Effector CD4-positive, alpha-beta T cell (primary cell): ENCODE results near the gene EXOC4.
"Not testable (repeated sequence)": the region's sequence is repeated elsewhere in the genome, so short reads cannot be mapped to it uniquely, and the experiment has no call there.

Experiments
- DNase-seq: peaks from one replicate; pipeline ENCODE4 v3.0.0-alpha.2; 2020

Gene EXOC4

GRCh38 chr7:133770863-133771492 lies 518.1 kb downstream of the EXOC4 start:
- no peak for DNase-seq

GRCh38 chr7:133771788-133772419 lies 519.0 kb downstream of the EXOC4 start:
- no peak for DNase-seq

GRCh38 chr7:133773601-133774000 lies 520.7 kb downstream of the EXOC4 start:
- DNase-seq = no peak

GRCh38 chr7:133775201-133775600 lies 522.3 kb downstream of the EXOC4 start:
- no peak for DNase-seq

- DNase-seq = no peak
These were observed 523.4 kb downstream of the EXOC4 start for GRCh38 chr7:133776266-133776665.

- DNase-seq = no peak
These were observed 524.8 kb downstream of the EXOC4 start for GRCh38 chr7:133777701-133778100.

GRCh38 chr7:133778472-133778871 lies 525.6 kb downstream of the EXOC4 start:
- DNase-seq = no peak

GRCh38 chr7:133779538-133779937 lies 526.7 kb downstream of the EXOC4 start:
- not testable (repeated sequence) for DNase-seq

- no peak for DNase-seq
These were observed 528.0 kb downstream of the EXOC4 start for GRCh38 chr7:133780912-133781311.

- no peak for DNase-seq
These were observed 528.7 kb downstream of the EXOC4 start for GRCh38 chr7:133781486-133782090.

GRCh38 chr7:133782470-133782869 lies 529.6 kb downstream of the EXOC4 start:
- DNase-seq = no peak

GRCh38 chr7:133783276-133783675 lies 530.4 kb downstream of the EXOC4 start:
- DNase-seq = no peak

GRCh38 chr7:133784486-133785001 lies 531.7 kb downstream of the EXOC4 start:
- DNase-seq = no peak

- DNase-seq = no peak
These were observed 533.6 kb downstream of the EXOC4 start for GRCh38 chr7:133786401-133786937.

- no peak for DNase-seq
These were observed 537.1 kb downstream of the EXOC4 start for GRCh38 chr7:133789974-133790373.

GRCh38 chr7:133790911-133791310 lies 538.0 kb downstream of the EXOC4 start:
- no peak for DNase-seq

GRCh38 chr7:133794479-133794878 lies 541.6 kb downstream of the EXOC4 start:
- DNase-seq = no peak

- DNase-seq = no peak
These were observed 542.3 kb downstream of the EXOC4 start for GRCh38 chr7:133795068-133795665.

- no peak for DNase-seq
These were observed 544.2 kb downstream of the EXOC4 start for GRCh38 chr7:133796782-133797745.

GRCh38 chr7:133797818-133798520 lies 545.1 kb downstream of the EXOC4 start:
- DNase-seq = no peak

GRCh38 chr7:133801341-133801740 lies 548.5 kb downstream of the EXOC4 start:
- no peak for DNase-seq

GRCh38 chr7:133804127-133804526 lies 551.2 kb downstream of the EXOC4 start:
- DNase-seq = no peak
